HCT116 (cell line): ENCODE results near the gene TNKS2. TPM values are rescaled to one million over a fixed set of nuclear protein-coding genes. Genes with fewer than 3 reads are reported as not detected.

Experiments used
- ATAC-seq: fragments of 200-7000 bp; cut with Tn5 transposase; 2 replicates; pipeline ENCODE4 v1.9.1; 2020; ENCODE audit warnings: mild to moderate bottlenecking, moderate library complexity
- BruUV-seq: library from RNA; stranded (reverse); fragments of 400-500 nt; replicated peaks from 2 replicates; lab custom pipeline; 2021; lab: Mats Ljungman, UMichigan
- CTCF ChIA-PET: fragments of 300-600 bp; sonication (Branson Sonifier 250); formaldehyde crosslinking; loops from one replicate; lab custom pipeline; 2021; ENCODE audit warnings: antibody characterized with exemption; lab: Charles Lee
- POLR2A ChIA-PET: fragments of 300-600, 350-600 bp; sonication (Branson Sonifier 250); formaldehyde crosslinking; loops from one replicate; lab custom pipeline; 2021; ENCODE audit warnings: antibody characterized with exemption; lab: Charles Lee
- RAD21 ChIA-PET, 2 experiments: fragments of 300-600 bp; sonication (Branson Sonifier 250); formaldehyde crosslinking; loops; one replicate each; lab custom pipeline; 2023; ENCODE audit warnings: low total read pairs in 2 of 2; ENCODE audit not compliant: uncharacterized antibody in 2 of 2, unreplicated experiment in 2 of 2, low non-redundant PET in 1 of 2; lab: Charles Lee
- DNase-seq: peaks from one replicate; pipeline ENCODE4 v3.0.0-alpha.2; 2010; ENCODE audit warnings: low read depth, low spot score
- H2AFZ ChIP-seq: fragments of 200-600 bp; shearing (Covaris generic), sonication (generic); 2 replicates; pipeline ENCODE4 v1.6.1; 2017; ENCODE audit warnings: low read depth, mixed run types, mixed read lengths, antibody characterized with exemption, low read length; ENCODE audit not compliant: poor library complexity, severe bottlenecking
- H3K27ac ChIP-seq: 2 replicates; pipeline ENCODE4 v1.5.1; 2012; ENCODE audit warnings: low read depth, low read length
- H3K27me3 ChIP-seq: fragments of 200-600 bp; sonication (generic); 2 replicates; pipeline ENCODE4 v1.6.1; 2016; ENCODE audit warnings: mixed run types, low read length, mixed read lengths; ENCODE audit not compliant: insufficient read depth
- H3K36me3 ChIP-seq, 2 experiments: fragments of 200-500 bp in 1 of 2; fragments of 200-600 bp in 1 of 2; sonication (Bioruptor generic) in 1 of 2; sonication (generic) in 1 of 2; 2 replicates each; pipeline versions ENCODE4 v1.5.1 to v1.6.1; 2014 to 2016; ENCODE audit warnings: low read length in 2 of 2, inconsistent platforms in 1 of 2, mixed read lengths in 1 of 2, mixed run types in 1 of 2; ENCODE audit not compliant: insufficient read depth in 2 of 2, control insufficient read depth in 1 of 2
- H3K4me1 ChIP-seq, 2 experiments: fragments of 200-600 bp in 1 of 2; sonication (generic) in 1 of 2; 2 replicates each; pipeline versions ENCODE4 v1.5.1 to v1.6.1; 2012 to 2017; ENCODE audit warnings: low read length in 2 of 2, inconsistent platforms in 1 of 2, mild to moderate bottlenecking in 1 of 2, mixed read lengths in 1 of 2, mixed run types in 1 of 2, moderate library complexity in 1 of 2; ENCODE audit not compliant: insufficient read depth in 2 of 2, control insufficient read depth in 1 of 2
- H3K4me2 ChIP-seq: fragments of 200-600 bp; sonication (generic); 2 replicates; pipeline ENCODE4 v1.6.1; 2017; ENCODE audit warnings: mixed run types, low read length, mixed read lengths
- H3K4me3 ChIP-seq, 2 experiments: fragments of 200-600 bp in 1 of 2; sonication (generic) in 1 of 2; replicated peaks in 1 of 2; 2 replicates each; pipeline ENCODE4 v1.5.1; 2011 to 2016; ENCODE audit warnings: low read length in 2 of 2, control low read depth in 1 of 2, low read depth in 1 of 2, mild to moderate bottlenecking in 1 of 2, mixed read lengths in 1 of 2, mixed run types in 1 of 2
- H3K79me2 ChIP-seq: fragments of 200-600 bp; sonication (generic); 2 replicates; pipeline ENCODE4 v1.6.1; 2017; ENCODE audit warnings: mild to moderate bottlenecking, mixed run types, low read length, moderate library complexity, mixed read lengths; ENCODE audit not compliant: insufficient read depth
- H3K9ac ChIP-seq: fragments of 200-600 bp; sonication (generic); 2 replicates; pipeline ENCODE4 v1.6.1; 2016; ENCODE audit warnings: low read length, mixed read lengths
- H3K9me2 ChIP-seq: fragments of 200-600 bp; sonication (generic), shearing (Covaris generic); 2 replicates; pipeline ENCODE4 v1.6.1; 2017; ENCODE audit warnings: mixed run types, mild to moderate bottlenecking, moderate library complexity; ENCODE audit not compliant: insufficient read depth
- H3K9me3 ChIP-seq, 2 experiments: fragments of 200-500 bp in 1 of 2; fragments of 200-600 bp in 1 of 2; sonication (Bioruptor generic) in 1 of 2; sonication (generic) in 1 of 2; 2 replicates each; pipeline ENCODE4 v1.6.1; 2014 to 2017; ENCODE audit warnings: low read length in 2 of 2, mixed read lengths in 2 of 2, inconsistent platforms in 1 of 2, low read depth in 1 of 2, mild to moderate bottlenecking in 1 of 2, mixed run types in 1 of 2, moderate library complexity in 1 of 2; ENCODE audit not compliant: control insufficient read depth in 1 of 2, insufficient read depth in 1 of 2
- H4K20me1 ChIP-seq: fragments of 200-600 bp; sonication (generic), shearing (Covaris generic); 2 replicates; pipeline ENCODE4 v1.6.1; 2017; ENCODE audit warnings: mixed run types, mild to moderate bottlenecking, moderate library complexity; ENCODE audit not compliant: insufficient read depth
- EGR1 ChIP-seq: IDR thresholded peaks from 2 replicates; pipeline ENCODE4 v1.6.1; 2012; ENCODE audit warnings: low read depth
- FOSL1 ChIP-seq: IDR thresholded peaks from 2 replicates; pipeline ENCODE4 v1.6.1; 2012; ENCODE audit warnings: low read depth
- JUND ChIP-seq: IDR thresholded peaks from 2 replicates; pipeline ENCODE4 v1.6.1; 2012
- RAD21 ChIP-seq: IDR thresholded peaks from 2 replicates; pipeline ENCODE4 v1.6.1; 2012; ENCODE audit warnings: low read depth, mild to moderate bottlenecking
- SIN3A ChIP-seq: IDR thresholded peaks from 2 replicates; pipeline ENCODE4 v1.6.1; 2012; ENCODE audit warnings: low read depth
- ZNF274 ChIP-seq: fragments of 200-500 bp; sonication (Bioruptor generic); IDR thresholded peaks from 2 replicates; pipeline ENCODE4 v1.6.1; 2014; ENCODE audit warnings: mild to moderate bottlenecking, low read depth, low read length, inconsistent platforms
- intact Hi-C: fragments of 100-400 bp; cut with micrococcal nuclease; formaldehyde crosslinking; loops from 2 replicates; pipeline ENCODE4 v1.10.0; 2022
- total RNA-seq: library from RNA; stranded (reverse); gene quantifications from one replicate; pipeline ENCODE4 v1.2.1, GENCODE V29; 2021; ENCODE audit not compliant: unreplicated experiment
- TF ChIP-seq, protein P1 (sequence below): IDR thresholded peaks from 2 replicates; pipeline ENCODE4 v1.6.1; 2012; ENCODE audit warnings: low read depth
- TF ChIP-seq, protein P2 (sequence below): IDR thresholded peaks from 2 replicates; pipeline ENCODE4 v1.6.1; 2012

TNKS2 gene
- total RNA-seq, 1 experiment from 2014 or later: 20.7 TPM

DNA sequence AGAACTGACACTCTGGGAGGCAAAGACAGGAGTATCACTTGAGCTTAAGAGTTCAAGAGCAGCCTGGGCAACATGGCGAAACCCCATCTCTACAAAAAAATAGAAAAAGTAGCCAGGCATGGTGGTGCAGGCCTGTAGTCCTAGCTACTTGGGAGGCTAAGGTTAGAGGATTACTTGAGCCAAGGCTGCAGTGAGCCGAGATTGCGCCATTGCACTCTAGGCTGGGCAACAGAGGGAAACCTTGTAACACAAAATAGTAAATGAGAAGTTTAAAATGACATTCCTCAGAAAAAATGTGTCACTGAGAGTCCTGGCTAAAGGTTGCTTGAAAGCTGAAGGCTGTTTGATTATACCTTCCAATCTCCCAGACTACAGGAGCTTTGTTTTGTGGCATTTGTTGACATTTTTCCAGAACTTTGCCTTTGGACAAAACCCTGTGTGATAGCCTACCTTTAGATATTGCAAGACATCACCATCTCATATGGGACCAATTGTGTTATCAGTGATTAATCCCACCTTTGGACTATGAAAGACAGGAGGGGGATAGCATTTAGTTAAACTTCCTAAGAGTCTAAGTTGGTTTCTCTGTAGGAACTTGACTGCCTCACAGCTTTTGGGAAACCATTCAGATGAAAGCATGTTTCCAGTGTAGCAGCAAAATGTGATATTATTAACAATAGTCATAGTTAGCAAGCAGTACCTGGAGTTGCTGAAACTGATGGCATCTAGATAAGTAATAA lies 5.3 kb downstream of the TNKS2 start:
- no peak overlapping the region for H3K4me3 ChIP-seq
- no peak overlapping the region for H3K27ac ChIP-seq
- H3K36me3 ChIP-seq: peaks cover 7 to 13% of the 10 kb centered on the region in 2 experiments; a peak in 3 of 4 replicates
- no peaks in the 10 kb centered on the region for H3K9me3 ChIP-seq
- DNase-seq: no peak
- peaks cover 73% of the 10 kb centered on the region for H3K79me2 ChIP-seq
- RAD21 ChIA-PET: no interaction called here
- BruUV-seq: no TSS peak
- H3K4me2 ChIP-seq: no peak overlapping the region
- ATAC-seq: no peak
- CTCF ChIA-PET: no interaction called here
- no peak overlapping the region for H3K9ac ChIP-seq
- intact Hi-C loops: no loop called here
- peaks cover 0 to 9% of the 10 kb centered on the region in 2 experiments; a peak in 2 of 4 replicates for H3K4me1 ChIP-seq
- TF ChIP-seq FOSL1 (no peak), ZNF274 (no peak), JUND (no peak), RAD21 (no peak), SIN3A (no peak), EGR1 (no peak)
- TF ChIP-seq, protein P1, sequence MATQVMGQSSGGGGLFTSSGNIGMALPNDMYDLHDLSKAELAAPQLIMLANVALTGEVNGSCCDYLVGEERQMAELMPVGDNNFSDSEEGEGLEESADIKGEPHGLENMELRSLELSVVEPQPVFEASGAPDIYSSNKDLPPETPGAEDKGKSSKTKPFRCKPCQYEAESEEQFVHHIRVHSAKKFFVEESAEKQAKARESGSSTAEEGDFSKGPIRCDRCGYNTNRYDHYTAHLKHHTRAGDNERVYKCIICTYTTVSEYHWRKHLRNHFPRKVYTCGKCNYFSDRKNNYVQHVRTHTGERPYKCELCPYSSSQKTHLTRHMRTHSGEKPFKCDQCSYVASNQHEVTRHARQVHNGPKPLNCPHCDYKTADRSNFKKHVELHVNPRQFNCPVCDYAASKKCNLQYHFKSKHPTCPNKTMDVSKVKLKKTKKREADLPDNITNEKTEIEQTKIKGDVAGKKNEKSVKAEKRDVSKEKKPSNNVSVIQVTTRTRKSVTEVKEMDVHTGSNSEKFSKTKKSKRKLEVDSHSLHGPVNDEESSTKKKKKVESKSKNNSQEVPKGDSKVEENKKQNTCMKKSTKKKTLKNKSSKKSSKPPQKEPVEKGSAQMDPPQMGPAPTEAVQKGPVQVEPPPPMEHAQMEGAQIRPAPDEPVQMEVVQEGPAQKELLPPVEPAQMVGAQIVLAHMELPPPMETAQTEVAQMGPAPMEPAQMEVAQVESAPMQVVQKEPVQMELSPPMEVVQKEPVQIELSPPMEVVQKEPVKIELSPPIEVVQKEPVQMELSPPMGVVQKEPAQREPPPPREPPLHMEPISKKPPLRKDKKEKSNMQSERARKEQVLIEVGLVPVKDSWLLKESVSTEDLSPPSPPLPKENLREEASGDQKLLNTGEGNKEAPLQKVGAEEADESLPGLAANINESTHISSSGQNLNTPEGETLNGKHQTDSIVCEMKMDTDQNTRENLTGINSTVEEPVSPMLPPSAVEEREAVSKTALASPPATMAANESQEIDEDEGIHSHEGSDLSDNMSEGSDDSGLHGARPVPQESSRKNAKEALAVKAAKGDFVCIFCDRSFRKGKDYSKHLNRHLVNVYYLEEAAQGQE: no peak
- TF ChIP-seq, protein P2, sequence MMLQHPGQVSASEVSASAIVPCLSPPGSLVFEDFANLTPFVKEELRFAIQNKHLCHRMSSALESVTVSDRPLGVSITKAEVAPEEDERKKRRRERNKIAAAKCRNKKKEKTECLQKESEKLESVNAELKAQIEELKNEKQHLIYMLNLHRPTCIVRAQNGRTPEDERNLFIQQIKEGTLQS: no peak
- no peak overlapping the region for H2AFZ ChIP-seq
- H3K9me2 ChIP-seq: 0 out of 2 replicates have a peak, but pooled peaks cover 4% of the 10 kb centered on the region
- no peaks in the 10 kb centered on the region for H3K27me3 ChIP-seq
- POLR2A ChIA-PET: no interaction called here
- no peaks in the 10 kb centered on the region for H4K20me1 ChIP-seq
